GM19099 (cell line): ENCODE data around the gene ITGB1.

Experiments used
- POLR2A ChIP-seq: IDR thresholded peaks from 3 replicates; pipeline ENCODE4 v1.6.1; 2011; ENCODE audit warnings: low read depth; ENCODE audit not compliant: insufficient read length; ENCODE audit errors: extremely low read depth

ITGB1 gene

GRCh38 chr10:32931593-32931992, 26.4 kb downstream of the ITGB1 start:
- no peak for TF ChIP-seq POLR2A

- TF ChIP-seq POLR2A = no peak
These were observed 28.0 kb downstream of the ITGB1 start for GRCh38 chr10:32930036-32930435.

GRCh38 chr10:32929634-32930033, 28.4 kb downstream of the ITGB1 start:
- TF ChIP-seq POLR2A = no peak

DNA sequence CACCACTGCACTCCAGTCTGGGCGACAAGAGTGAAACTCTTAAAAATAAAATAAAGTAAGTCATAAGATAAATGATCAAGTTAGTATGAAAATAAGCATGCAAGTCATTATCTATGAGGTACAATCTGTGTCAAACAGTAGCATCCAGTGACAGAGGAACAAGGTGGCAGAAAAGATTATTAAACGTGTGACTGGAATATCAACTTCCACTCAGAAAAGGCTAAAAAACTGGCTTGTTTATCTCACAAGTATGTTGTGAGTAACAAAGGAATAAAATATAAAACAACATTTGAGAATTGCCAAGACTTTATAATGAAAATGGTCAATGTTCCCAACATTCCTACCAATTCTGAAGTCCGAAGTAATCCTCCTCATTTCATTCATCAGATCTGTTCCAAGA, 30.3 kb downstream of the ITGB1 start:
- no peak for TF ChIP-seq POLR2A

DNA sequence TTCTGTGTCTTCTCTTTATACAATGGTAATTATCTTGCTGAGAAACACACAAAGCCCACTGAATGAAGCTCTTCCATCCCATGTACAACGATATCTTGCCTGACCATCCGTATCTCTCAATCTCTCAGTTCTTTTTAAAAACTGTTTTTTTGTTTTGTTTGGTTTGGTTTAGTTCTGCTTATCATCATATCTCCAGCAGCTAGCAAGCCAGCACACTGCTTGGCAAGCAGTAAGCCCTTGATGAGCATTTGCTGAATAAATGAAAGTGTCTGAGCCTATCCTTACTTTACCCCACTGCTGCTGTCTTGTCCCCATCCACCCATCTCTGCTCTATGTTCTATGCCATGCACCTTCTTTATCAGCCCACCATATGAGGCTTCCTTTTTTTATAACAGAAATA, 34.2 kb downstream of the ITGB1 start:
- TF ChIP-seq POLR2A = no peak

GRCh38 chr10:32923134-32923533, 34.9 kb downstream of the ITGB1 start:
- no peak for TF ChIP-seq POLR2A

DNA sequence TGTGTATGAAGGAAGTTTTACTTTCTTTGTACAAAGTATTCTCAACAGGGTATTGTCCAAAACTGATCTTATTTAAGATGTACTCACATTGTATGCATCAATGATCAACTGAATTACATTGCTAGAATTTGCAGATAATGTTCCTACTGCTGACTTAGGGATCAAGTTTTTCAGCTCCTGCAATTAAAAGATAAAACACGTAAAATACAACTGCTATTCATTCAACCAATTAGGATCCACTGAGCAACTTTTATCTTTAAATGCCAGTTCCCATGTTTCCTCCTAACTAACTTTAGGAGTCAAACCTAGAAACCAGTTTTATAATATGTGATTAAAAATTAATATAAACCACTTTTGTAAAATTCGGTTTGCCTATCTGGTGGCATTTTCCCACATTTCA, 35.9 kb downstream of the ITGB1 start:
- no peak for TF ChIP-seq POLR2A

DNA sequence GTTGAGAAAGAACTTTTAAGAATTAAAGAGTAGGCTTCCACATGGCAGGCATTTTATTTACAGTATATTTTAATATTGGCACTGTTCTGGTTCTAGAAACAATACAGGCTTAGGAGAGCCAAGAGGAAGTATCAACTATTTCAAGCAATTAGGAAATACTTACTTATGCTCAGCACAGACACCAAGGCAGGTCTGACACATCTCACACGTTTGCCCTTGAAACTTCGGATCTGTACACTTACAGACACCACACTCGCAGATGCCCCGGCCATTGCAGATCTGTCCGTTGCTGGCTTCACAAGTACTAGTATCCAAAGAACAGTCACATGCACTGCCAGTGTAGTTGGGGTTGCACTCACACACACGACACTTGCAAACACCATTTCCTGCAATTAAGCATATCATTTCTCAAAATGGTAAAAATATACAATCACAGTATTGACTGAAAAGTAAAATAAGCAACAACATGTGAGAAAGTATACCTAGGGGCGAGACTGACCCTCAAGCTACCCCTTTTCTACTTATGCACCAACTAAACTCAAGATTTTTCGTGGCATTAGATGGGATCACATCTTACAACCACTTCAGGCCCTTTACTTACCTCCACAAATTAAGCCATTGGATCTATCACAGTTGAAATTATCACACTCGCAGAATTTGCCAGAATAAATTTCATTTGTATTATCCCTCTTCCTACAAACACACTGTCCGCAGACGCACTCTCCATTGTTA, 46.6 kb downstream of the ITGB1 start:
- no peak for TF ChIP-seq POLR2A

GRCh38 chr10:32909456-32909855, 48.6 kb downstream of the ITGB1 start:
- TF ChIP-seq POLR2A = no peak

DNA sequence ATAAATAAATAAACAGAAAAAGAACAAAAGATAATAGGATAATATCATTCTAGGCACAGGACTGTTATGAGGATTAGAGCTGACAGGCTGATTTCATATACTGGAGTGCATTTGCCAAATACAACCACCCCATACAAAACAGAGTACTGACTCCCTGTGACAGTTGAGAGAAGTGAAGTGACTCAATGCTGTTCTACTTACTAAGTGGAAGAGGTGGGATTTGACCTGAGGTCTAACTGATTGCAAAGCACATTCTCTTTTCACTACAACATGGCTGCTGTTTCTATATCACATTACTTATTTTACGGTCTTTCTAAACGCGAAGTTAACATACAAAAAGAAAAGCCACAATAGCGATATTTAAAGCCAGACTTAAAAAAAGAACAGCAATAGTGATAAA, 51.4 kb downstream of the ITGB1 start:
- no peak for TF ChIP-seq POLR2A

GRCh38 chr10:32905466-32905865, 52.6 kb downstream of the ITGB1 start:
- no peak for TF ChIP-seq POLR2A

DNA sequence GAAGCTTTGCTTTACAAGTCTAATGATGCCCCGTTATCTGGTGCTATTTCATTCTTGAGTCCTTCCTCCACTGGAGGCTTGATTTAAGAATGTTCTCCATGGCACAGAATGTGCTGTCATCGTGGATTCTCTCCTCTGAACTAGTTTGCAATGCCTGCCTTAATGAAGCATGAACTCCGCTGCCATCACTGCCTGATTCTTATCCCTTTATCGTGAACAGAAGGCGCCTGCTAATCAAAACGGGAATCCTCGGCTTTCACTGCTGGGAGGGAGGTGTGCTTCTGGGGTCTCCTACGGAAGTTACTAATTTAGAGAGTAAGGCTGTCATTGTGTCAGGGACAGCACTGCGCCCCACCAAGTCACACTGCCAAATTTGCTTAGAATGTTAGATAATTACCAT, 56.2 kb downstream of the ITGB1 start:
- TF ChIP-seq POLR2A = no peak

- TF ChIP-seq POLR2A = no peak
These were observed 63.9 kb downstream of the ITGB1 start for GRCh38 chr10:32893916-32894664.

GRCh38 chr10:32893434-32893833, 64.6 kb downstream of the ITGB1 start:
- TF ChIP-seq POLR2A = no peak

GRCh38 chr10:32891261-32891660, 66.8 kb downstream of the ITGB1 start:
- no peak for TF ChIP-seq POLR2A

- no peak for TF ChIP-seq POLR2A
These were observed 67.6 kb downstream of the ITGB1 start for GRCh38 chr10:32890444-32890843.
